Cardiac muscle cell (in vitro differentiated cells and primary cell): ENCODE results near the gene CACNG1. TPM values are rescaled to one million over a fixed set of nuclear protein-coding genes. Genes with fewer than 3 reads are reported as not detected.

Experiments
- DNase-seq, 2 donors: peaks; one replicate each; pipeline versions ENCODE4 v3.0.0 to v3.0.0-alpha.2; 2010 to 2017; ENCODE audit warnings: low read depth in 1 of 2, low spot score in 1 of 2
- H3K27ac ChIP-seq: fragments of 200-600 bp; sonication (generic); 2 replicates; pipeline ENCODE4 v1.5.1; 2016
- H3K27me3 ChIP-seq: fragments of 200-600 bp; sonication (generic); 2 replicates; pipeline ENCODE4 v1.6.0; 2016; ENCODE audit warnings: control low read depth
- H3K36me3 ChIP-seq: fragments of 200-600 bp; sonication (generic); 2 replicates; pipeline ENCODE4 v1.5.1; 2016; ENCODE audit warnings: control low read depth
- H3K4me1 ChIP-seq: fragments of 200-600 bp; sonication (generic); 2 replicates; pipeline ENCODE4 v1.8.1; 2017; ENCODE audit warnings: low read depth, mild to moderate bottlenecking, mixed run types
- H3K4me3 ChIP-seq: fragments of 200-600 bp; sonication (generic); 2 replicates; pipeline ENCODE4 v1.5.1; 2016; ENCODE audit warnings: mild to moderate bottlenecking
- H3K9me3 ChIP-seq: fragments of 200-600 bp; sonication (generic); 2 replicates; pipeline ENCODE4 v1.5.1; 2017; ENCODE audit warnings: low read depth, mild to moderate bottlenecking, control low read depth
- CTCF ChIP-seq: IDR thresholded peaks from 2 replicates; pipeline ENCODE4 v1.5.1; 2012; ENCODE audit warnings: low read depth, mild to moderate bottlenecking, low read length
- polyA plus RNA-seq: library from polyadenylated mRNA; unstranded; fragments of >200 nt; fragmentation: Nextera tagmentation; extraction: Ambion mirVana; gene quantifications from 2 replicates; pipeline ENCODE4 v1.2.1, GENCODE V29; 2016
- total RNA-seq: library from RNA; depleted of rRNA; stranded (reverse); fragments of >200 nt; gene quantifications from 2 replicates; pipeline ENCODE4 v1.2.3, GENCODE V29; 2016

CACNG1 gene
- total and polyA plus RNA-seq, 2 experiments from 2014 or later: not detected

DNA sequence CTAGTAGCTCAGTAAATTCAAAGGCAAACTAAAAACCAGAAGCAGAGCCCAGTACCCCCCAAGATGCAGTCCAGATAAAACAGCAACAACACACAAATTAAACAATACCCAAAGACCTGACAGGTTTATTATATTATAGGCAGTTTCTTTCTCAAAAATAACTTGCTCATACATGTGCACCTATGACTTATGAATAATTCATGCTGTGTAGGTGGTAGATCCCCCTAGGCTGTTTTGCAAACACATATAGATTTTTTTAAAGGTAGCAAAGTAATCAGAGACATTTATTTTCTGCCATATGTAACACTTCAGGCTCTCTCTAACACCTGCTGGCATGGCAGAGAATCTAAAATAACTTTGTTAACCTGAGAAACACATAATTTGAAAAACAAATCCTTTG, 27.2 kb downstream of the CACNG1 start:
- H3K27me3 ChIP-seq: no peaks in the 10 kb centered on the region
- H3K27ac ChIP-seq: no peak overlapping the region
- no peak for DNase-seq
- H3K4me1 ChIP-seq: peaks cover 4% of the 10 kb centered on the region
- H3K36me3 ChIP-seq: peaks cover 2% of the 10 kb centered on the region
- TF ChIP-seq CTCF: no peak
- no peak overlapping the region for H3K4me3 ChIP-seq
- H3K9me3 ChIP-seq: no peaks in the 10 kb centered on the region

DNA sequence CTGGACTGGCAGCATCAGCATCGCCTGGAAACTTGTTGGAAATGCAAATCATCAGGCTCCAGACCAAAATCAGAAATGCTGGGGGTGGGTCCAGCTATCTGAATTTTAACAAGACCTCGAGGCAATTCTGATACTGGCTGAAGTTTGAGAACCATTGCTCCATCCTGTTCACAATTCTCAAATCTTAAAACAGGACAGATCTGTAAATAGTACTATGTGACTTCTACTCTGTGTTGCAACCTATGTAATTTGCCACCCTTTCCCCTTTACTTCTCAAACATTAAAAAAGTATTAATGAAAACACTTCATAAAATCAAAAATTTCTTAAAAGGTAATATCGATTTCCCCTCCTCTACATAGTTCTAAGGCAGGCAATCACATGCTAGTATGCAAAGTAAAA, 28.5 kb downstream of the CACNG1 start:
- Histone ChIP-seq H3K4me1 (peaks cover 4% of the 10 kb centered on the region), H3K36me3 (peaks cover 7% of the 10 kb centered on the region), H3K9me3 (no peaks in the 10 kb centered on the region), H3K4me3 (no peak overlapping the region), H3K27me3 (no peaks in the 10 kb centered on the region), H3K27ac (no peak overlapping the region)
- DNase-seq: no peak
- no peak for TF ChIP-seq CTCF

GRCh38 chr17:67074781-67075180, 30.4 kb downstream of the CACNG1 start:
- Histone ChIP-seq H3K4me3 (no peak overlapping the region), H3K9me3 (no peaks in the 10 kb centered on the region), H3K27ac (no peak overlapping the region), H3K36me3 (peaks cover 7% of the 10 kb centered on the region), H3K27me3 (no peaks in the 10 kb centered on the region), H3K4me1 (no peaks in the 10 kb centered on the region)
- DNase-seq: no peak
- no peak for TF ChIP-seq CTCF

DNA sequence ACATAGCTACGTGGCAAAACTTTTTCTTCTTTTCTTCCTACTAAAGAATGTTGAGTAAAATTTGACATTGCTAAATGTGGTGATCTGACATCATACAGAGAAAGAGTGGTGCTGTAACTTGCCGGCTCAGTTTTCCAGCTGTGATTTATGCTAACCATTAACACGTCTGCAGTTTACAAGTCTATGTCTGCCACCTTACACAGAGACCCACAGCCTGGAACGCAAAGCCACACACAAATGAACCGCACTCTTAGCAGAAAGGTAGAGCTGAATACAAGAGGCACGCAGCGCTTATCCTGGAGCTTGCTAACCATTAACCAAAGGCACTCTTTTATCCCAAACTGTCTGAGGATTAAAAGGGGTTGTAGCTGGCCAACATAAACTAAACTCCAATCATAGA, 31.9 kb downstream of the CACNG1 start:
- peaks cover 7% of the 10 kb centered on the region for H3K36me3 ChIP-seq
- H3K9me3 ChIP-seq: no peaks in the 10 kb centered on the region
- H3K27me3 ChIP-seq: no peaks in the 10 kb centered on the region
- no peak overlapping the region for H3K4me3 ChIP-seq
- no peaks in the 10 kb centered on the region for H3K4me1 ChIP-seq
- no peak for TF ChIP-seq CTCF
- H3K27ac ChIP-seq: no peak overlapping the region
- no peak for DNase-seq

GRCh38 chr17:67078292-67078691, 33.9 kb downstream of the CACNG1 start:
- Histone ChIP-seq H3K9me3 (no peaks in the 10 kb centered on the region), H3K27ac (no peak overlapping the region), H3K36me3 (peaks cover 10% of the 10 kb centered on the region), H3K27me3 (no peaks in the 10 kb centered on the region), H3K4me3 (no peak overlapping the region), H3K4me1 (no peaks in the 10 kb centered on the region)
- TF ChIP-seq CTCF: no peak
- DNase-seq: no peak

- H3K27ac ChIP-seq: no peak overlapping the region
- TF ChIP-seq CTCF: no peak
- H3K9me3 ChIP-seq: no peaks in the 10 kb centered on the region
- DNase-seq: no peak
- H3K27me3 ChIP-seq: no peaks in the 10 kb centered on the region
- H3K36me3 ChIP-seq: peaks cover 11% of the 10 kb centered on the region
- no peak overlapping the region for H3K4me3 ChIP-seq
- H3K4me1 ChIP-seq: no peaks in the 10 kb centered on the region
These were observed 35.1 kb downstream of the CACNG1 start for GRCh38 chr17:67079491-67079890.
